ENCODE measurements around the gene PLPP4.

DNA sequence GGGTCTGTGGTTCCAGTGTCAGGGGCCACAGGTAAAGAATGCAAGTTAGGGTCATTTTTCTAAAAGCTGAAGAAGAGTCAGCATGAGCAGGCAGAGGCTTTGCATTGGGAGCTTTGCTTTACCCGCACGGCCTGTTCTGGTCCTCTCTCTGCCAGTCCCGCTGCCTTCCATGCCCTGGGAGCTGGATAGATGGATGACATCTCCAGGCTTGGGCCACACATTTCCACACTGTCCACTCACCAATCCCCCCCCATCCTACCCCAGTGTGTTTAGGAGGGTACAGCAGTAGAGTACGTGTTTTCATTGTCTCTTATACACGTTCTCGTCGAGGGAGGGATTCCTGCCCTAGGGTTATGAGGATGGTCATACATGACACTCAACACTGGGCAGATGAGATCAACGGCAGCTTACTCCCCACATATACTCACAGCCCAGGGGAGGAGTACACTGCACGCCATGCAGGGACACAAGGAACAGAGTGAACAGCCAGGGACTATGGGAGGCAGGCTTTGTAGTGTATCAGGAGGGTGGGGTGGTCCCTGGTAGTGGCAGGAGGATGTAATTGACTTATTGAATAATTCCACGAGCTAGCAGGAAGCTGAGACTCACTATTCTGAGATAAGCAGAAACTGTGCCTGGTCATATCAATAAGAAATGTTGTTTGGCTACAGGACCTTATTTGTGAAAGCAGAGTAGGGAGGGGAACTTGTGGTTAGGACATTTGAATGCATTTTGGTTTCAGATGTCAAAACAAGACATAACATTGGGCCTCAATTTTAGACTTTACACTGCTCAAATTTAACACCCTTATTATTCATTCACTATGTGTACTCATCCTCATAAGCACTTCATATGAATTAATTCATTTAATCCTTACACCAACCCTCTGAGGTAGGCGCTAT is 36.6 kb downstream of the PLPP4 start:
- TF ChIP-seq, protein P1, sequence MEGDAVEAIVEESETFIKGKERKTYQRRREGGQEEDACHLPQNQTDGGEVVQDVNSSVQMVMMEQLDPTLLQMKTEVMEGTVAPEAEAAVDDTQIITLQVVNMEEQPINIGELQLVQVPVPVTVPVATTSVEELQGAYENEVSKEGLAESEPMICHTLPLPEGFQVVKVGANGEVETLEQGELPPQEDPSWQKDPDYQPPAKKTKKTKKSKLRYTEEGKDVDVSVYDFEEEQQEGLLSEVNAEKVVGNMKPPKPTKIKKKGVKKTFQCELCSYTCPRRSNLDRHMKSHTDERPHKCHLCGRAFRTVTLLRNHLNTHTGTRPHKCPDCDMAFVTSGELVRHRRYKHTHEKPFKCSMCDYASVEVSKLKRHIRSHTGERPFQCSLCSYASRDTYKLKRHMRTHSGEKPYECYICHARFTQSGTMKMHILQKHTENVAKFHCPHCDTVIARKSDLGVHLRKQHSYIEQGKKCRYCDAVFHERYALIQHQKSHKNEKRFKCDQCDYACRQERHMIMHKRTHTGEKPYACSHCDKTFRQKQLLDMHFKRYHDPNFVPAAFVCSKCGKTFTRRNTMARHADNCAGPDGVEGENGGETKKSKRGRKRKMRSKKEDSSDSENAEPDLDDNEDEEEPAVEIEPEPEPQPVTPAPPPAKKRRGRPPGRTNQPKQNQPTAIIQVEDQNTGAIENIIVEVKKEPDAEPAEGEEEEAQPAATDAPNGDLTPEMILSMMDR (IDR thresholded peaks at IDR 0.05; ENCODE audit: insufficient read depth, low read length, poor library complexity, severe bottlenecking) = no peak
- TF ChIP-seq EZH2phosphoT487 (conservative IDR thresholded peaks at IDR 0.05; ENCODE audit: low read length) = no peak

Measured in SU-DHL-6 (cell line).